K562 (cell line): ENCODE results near the gene AMBRA1. TPM values are rescaled to one million over a fixed set of nuclear protein-coding genes. Genes with fewer than 3 reads are reported as not detected.

Experiments
- ADNP ChIP-seq: fragments of 200-800 bp; sonication (Bioruptor generic); IDR thresholded peaks from 2 replicates; pipeline ENCODE4 v1.6.1; 2016; ENCODE audit warnings: missing genetic modification characterization, missing compliant biosample characterization
- ESRRB ChIP-seq: fragments of 250-450 bp; sonication (Bioruptor Pico); IDR thresholded peaks from 2 replicates; pipeline ENCODE4 v1.5.0; 2020; ENCODE audit warnings: mild to moderate bottlenecking, moderate library complexity, borderline replicate concordance
- FOXK2 ChIP-seq, 2 experiments: fragments of 450-650 bp; IDR thresholded peaks in 1 of 2; conservative IDR thresholded peaks in 1 of 2; 2 replicates each; pipeline ENCODE4 v1.6.1; 2016; ENCODE audit warnings: low read depth in 2 of 2, mild to moderate bottlenecking in 1 of 2
- HES1 ChIP-seq: fragments of 450-650 bp; IDR thresholded peaks from 2 replicates; pipeline ENCODE4 v1.6.1; 2016; ENCODE audit warnings: low read depth, mild to moderate bottlenecking, moderate library complexity
- HNRNPLL ChIP-seq: fragments of 200-400 bp; formaldehyde crosslinking; IDR thresholded peaks from 2 replicates; pipeline ENCODE4 v1.6.1; 2017; ENCODE audit warnings: low read length, low read depth, mild to moderate bottlenecking; ENCODE audit not compliant: poor library complexity, severe bottlenecking
- HNRNPUL1 ChIP-seq: fragments of 200-400 bp; formaldehyde crosslinking; IDR thresholded peaks from 2 replicates; pipeline ENCODE4 v1.6.1; 2017; ENCODE audit warnings: low read length
- KDM1A ChIP-seq, 2 experiments: fragments of 450-650 bp; IDR thresholded peaks; 2 replicates each; pipeline ENCODE4 v1.6.1; 2016; ENCODE audit warnings: mild to moderate bottlenecking in 2 of 2
- MITF ChIP-seq: IDR thresholded peaks from 2 replicates; pipeline ENCODE4 v1.6.1; 2014; ENCODE audit warnings: antibody characterized with exemption
- NFIC ChIP-seq: fragments of 450-650 bp; IDR thresholded peaks from 2 replicates; pipeline ENCODE4 v1.6.1; 2017; ENCODE audit warnings: mild to moderate bottlenecking, inconsistent platforms
- PRMT5 ChIP-seq: sonication (generic); formaldehyde crosslinking; IDR thresholded peaks from 2 replicates; pipeline ENCODE4 v1.5.0; 2020; ENCODE audit warnings: missing genetic modification reagents
- RCOR1 ChIP-seq, 2 experiments: IDR thresholded peaks; 2 replicates each; pipeline ENCODE4 v1.6.1; 2012; ENCODE audit warnings: low read depth in 2 of 2, low read length in 2 of 2, borderline replicate concordance in 1 of 2, improper control_type of control experiment in 1 of 2
- SP1 ChIP-seq: sonication (generic); formaldehyde crosslinking; IDR thresholded peaks from 2 replicates; pipeline ENCODE4 v1.8.1; 2022; ENCODE audit warnings: mild to moderate bottlenecking, missing genetic modification reagents
- STAT5A ChIP-seq: IDR thresholded peaks from 2 replicates; pipeline ENCODE4 v1.6.1; 2012; ENCODE audit warnings: low read length, inconsistent platforms, borderline replicate concordance
- TEAD4 ChIP-seq, 2 experiments: sonication (generic) in 1 of 2; formaldehyde crosslinking in 1 of 2; IDR thresholded peaks; 2 replicates each; pipeline versions ENCODE4 v1.6.1 to v1.8.0; 2012 to 2022; ENCODE audit warnings: borderline replicate concordance in 1 of 2, inconsistent platforms in 1 of 2, low read length in 1 of 2, mild to moderate bottlenecking in 1 of 2, missing genetic modification reagents in 1 of 2
- ZBTB9 ChIP-seq: fragments of 450-650 bp; formaldehyde crosslinking; IDR thresholded peaks from 2 replicates; pipeline ENCODE4 v1.4.0; 2020; ENCODE audit warnings: mild to moderate bottlenecking, moderate library complexity
- ZNF232 ChIP-seq: sonication (generic); formaldehyde crosslinking; IDR thresholded peaks from 2 replicates; pipeline ENCODE4 v1.8.0; 2022; ENCODE audit warnings: mild to moderate bottlenecking, missing genetic modification reagents
- polyA plus RNA-seq, 8 experiments: library from polyadenylated mRNA; depleted of rRNA in 4 of 8; stranded (reverse) in 5 of 8; unstranded in 3 of 8; fragments of >200 nt; fragmentation: Nextera tagmentation in 2 of 8; fragmentation: Illumina TruSeq in 1 of 8; extraction: Ambion mirVana in 2 of 8; extraction: Trizol in 1 of 8; gene quantifications; 2 replicates each; pipeline versions ENCODE4 v1.2.1 to v1.2.3, GENCODE V29; 2011 to 2014; ENCODE audit warnings: inconsistent platforms in 1 of 8, missing spikeins in 1 of 8
- total RNA-seq, 7 experiments: library from RNA; depleted of rRNA in 6 of 7; stranded (reverse); fragments of >200 nt in 6 of 7; fragmentation: Illumina TruSeq in 2 of 7; extraction: Trizol in 2 of 7; gene quantifications; 2 replicates each; pipeline versions ENCODE4 v1.2.1 to v1.2.3, GENCODE V29; 2011 to 2021; ENCODE audit warnings: low replicate concordance in 1 of 7
- TF ChIP-seq, protein P1 (sequence below): fragments of 250-450 bp; sonication (Bioruptor Pico); IDR thresholded peaks from 2 replicates; pipeline ENCODE4 v1.8.0; 2021; ENCODE audit warnings: moderate library complexity, mild to moderate bottlenecking, inconsistent platforms

The AMBRA1 gene
- total and polyA plus RNA-seq, 9 of the 15 experiments (the other 6 are each of a cell fraction or from before 2014, with no cell fraction given): 0.15 to 24.5 (median 13.0) TPM

DNA sequence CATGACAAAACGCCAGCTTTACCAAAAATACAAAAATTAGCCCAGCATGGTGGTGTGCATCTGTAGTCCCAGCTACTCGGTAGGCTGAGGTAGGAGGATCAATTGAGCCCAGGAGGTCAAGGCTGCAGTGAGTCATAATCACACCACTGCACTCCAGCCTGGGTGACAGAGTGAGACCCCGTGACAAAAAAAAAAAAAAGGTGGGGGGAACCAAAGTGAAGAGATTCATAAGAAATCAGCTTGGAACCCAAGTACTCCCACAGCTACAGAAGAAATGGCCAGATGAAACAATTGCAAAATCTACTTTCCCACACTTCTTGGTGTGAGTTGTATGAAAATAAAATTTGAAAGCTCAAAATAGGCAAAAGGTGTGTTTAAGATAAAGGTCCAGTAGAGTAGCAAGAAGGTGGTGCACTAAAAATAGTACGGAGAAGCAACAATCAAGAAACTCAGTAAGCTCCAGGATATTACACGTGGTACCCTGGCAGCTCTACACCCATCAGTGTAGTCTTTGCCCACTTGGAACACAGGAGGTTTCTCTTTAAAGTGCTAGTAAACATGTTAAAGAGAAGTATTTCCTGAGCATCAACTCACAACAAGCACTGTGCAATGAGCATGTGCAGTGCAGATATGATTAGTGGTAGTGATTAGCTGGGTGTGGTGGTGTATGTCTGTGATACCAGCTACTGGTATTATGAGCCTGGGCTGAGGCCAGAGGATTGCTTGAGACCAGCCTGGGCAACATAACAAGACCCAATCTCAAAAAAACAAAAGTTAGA is 17.9 kb upstream of the AMBRA1 start (continued):
- TF ChIP-seq ZBTB9 (CRISPR knock-in tag) (no peak), FOXK2 (conservative IDR thresholded peaks at IDR 0.05 in 1 of 2, IDR thresholded peaks at IDR 0.05 in 1 of 2; ENCODE audit: low read depth in 2 of 2) (peak; percentile 52 to 68; a peak in 3 of 4 replicates), STAT5A (peak; percentile 37; the same call in 1 of the 2 replicates), SP1 (CRISPR knock-in tag) (0 out of 2 replicates have a peak, but pooled peaks have one; percentile 52), PRMT5 (CRISPR knock-in tag) (no peak), ADNP (tag) (peak; percentile 29; the same call in 1 of the 2 replicates), HES1 (0 out of 2 replicates have a peak, but pooled peaks have one; percentile 8), ESRRB (CRISPR knock-in tag) (no peak), ZNF232 (CRISPR knock-in tag) (no peak), TEAD4 (IDR thresholded peaks at IDR 0.05; ENCODE audit: low read length) (peak; percentile 81), TEAD4 (CRISPR knock-in tag; IDR thresholded peaks at IDR 0.05; ENCODE audit: borderline replicate concordance) (no peak), NFIC (peak; percentile 49; the same call in 1 of the 2 replicates), KDM1A (IDR thresholded peaks at IDR 0.05) (peak; percentile 54 to 60; a peak in 2 of 4 replicates), MITF (peak; percentile 51; the same call in 1 of the 2 replicates), HNRNPUL1 (no peak), RCOR1 (IDR thresholded peaks at IDR 0.05; ENCODE audit: borderline replicate concordance in 1 of 2, low read depth in 2 of 2, low read length in 2 of 2) (peak in 1 of 2 experiments; percentile 84; a peak in 2 of 4 replicates), HNRNPLL (no peak)
- TF ChIP-seq, protein P1, sequence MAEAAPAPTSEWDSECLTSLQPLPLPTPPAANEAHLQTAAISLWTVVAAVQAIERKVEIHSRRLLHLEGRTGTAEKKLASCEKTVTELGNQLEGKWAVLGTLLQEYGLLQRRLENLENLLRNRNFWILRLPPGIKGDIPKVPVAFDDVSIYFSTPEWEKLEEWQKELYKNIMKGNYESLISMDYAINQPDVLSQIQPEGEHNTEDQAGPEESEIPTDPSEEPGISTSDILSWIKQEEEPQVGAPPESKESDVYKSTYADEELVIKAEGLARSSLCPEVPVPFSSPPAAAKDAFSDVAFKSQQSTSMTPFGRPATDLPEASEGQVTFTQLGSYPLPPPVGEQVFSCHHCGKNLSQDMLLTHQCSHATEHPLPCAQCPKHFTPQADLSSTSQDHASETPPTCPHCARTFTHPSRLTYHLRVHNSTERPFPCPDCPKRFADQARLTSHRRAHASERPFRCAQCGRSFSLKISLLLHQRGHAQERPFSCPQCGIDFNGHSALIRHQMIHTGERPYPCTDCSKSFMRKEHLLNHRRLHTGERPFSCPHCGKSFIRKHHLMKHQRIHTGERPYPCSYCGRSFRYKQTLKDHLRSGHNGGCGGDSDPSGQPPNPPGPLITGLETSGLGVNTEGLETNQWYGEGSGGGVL (CRISPR knock-in tag): no peak
